T47D (cell line): ENCODE data around the gene CEP63.

ENCODE experiments used
- DNase-seq, 2 experiments: peaks; one replicate each; pipeline versions ENCODE4 v3.0.0 to v3.0.0-alpha.2; 2011 to 2012; ENCODE audit warnings: low read depth in 1 of 2, low spot score in 1 of 2
- JUND ChIP-seq: IDR thresholded peaks from 2 replicates; pipeline ENCODE4 v1.6.1; 2012; ENCODE audit warnings: low read depth
- in situ Hi-C: cut with HindIII; loops from 2 replicates; pipeline ENCODE4 v1.10.0; 2016; ENCODE audit warnings: low sequenced_read_pairs, low pct_unique_long_range_greater_than_20kb

Gene CEP63

DNA sequence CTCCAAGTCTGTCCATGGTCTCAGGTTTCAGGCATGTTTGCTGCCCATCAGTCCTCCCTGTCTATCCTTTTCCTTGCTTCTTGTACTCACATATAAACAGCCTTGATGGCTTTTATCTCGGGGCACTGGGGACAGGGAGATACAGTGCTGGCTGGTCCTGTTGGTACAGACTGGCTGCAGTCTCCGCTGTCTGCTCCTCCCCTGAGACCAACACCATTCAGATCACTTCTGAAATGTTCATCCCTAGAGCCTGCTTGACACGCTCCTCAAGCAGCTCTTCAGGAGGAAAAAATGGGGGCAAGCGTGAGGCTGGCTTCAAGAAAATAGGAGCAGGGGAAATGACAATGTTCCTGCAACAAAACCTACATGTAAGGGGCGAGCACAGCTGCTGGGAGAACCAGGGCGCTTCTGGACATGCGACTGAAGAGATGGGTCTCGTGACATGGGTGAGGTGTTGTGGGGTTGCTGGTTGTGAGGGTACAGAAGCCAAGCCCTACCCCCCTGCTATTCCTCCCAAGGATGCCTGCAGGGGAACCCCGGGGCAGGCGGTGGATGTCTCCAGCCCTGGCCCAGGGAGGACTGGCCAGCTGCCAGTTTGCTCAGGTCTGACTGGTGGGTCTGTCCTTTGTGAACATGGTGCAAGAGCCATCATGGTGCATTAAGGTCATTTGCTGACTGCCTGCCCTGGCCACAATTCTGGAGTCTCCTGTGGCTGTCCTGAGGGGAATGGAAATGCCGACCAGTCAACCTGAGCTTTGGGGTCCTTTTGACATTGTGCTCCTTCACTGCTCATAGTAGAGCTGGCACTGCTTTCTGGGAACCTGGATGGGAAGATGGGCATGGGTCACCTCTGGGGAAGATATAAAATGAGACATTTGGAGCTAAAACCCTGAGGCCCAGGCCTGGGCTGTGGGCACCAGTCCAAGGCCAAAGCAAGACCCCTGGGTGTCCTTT, 124.9 kb downstream of the CEP63 start:
- no peak for TF ChIP-seq JUND
- in situ Hi-C loops = no loop called here

DNA sequence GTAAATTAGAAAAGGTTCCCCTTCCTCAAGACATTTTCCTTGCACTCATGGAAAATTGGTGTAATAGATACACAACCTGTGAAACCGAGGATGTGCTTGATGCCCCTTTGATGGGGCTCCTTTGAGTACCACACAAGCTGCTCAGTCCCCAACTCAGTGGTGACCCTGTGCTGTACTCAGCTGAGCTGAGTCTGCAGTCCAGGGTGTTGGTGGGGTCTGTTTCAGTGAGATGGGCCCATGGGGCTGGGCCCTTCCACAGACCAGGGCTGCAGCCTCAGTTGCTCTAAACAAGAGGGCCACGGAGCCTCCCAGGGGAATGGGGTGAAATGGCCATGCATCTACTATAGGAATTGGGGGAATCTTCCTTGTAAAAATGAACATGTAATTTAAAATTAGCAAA, 125.7 kb downstream of the CEP63 start:
- in situ Hi-C loops = no loop called here
- no peak for TF ChIP-seq JUND

More for the DNA sequence above, 124.9 kb downstream of the CEP63 start:
- no peak for DNase-seq

GRCh38 chr3:134613006-134613520, 127.2 kb downstream of the CEP63 start:
- TF ChIP-seq JUND = no peak
- no peak for DNase-seq
- in situ Hi-C loops = no loop called here

More for the DNA sequence above, 125.7 kb downstream of the CEP63 start:
- no peak for DNase-seq

- in situ Hi-C loops = no loop called here
Observed at GRCh38 chr3:134614955-134615354, 129.1 kb downstream of the CEP63 start.

GRCh38 chr3:134615743-134616142, 129.9 kb downstream of the CEP63 start:
- no peak for TF ChIP-seq JUND
- in situ Hi-C loops = no loop called here
- DNase-seq = no peak

More at GRCh38 chr3:134614955-134615354, 129.1 kb downstream of the CEP63 start:
- DNase-seq = no peak
- no peak for TF ChIP-seq JUND

DNA sequence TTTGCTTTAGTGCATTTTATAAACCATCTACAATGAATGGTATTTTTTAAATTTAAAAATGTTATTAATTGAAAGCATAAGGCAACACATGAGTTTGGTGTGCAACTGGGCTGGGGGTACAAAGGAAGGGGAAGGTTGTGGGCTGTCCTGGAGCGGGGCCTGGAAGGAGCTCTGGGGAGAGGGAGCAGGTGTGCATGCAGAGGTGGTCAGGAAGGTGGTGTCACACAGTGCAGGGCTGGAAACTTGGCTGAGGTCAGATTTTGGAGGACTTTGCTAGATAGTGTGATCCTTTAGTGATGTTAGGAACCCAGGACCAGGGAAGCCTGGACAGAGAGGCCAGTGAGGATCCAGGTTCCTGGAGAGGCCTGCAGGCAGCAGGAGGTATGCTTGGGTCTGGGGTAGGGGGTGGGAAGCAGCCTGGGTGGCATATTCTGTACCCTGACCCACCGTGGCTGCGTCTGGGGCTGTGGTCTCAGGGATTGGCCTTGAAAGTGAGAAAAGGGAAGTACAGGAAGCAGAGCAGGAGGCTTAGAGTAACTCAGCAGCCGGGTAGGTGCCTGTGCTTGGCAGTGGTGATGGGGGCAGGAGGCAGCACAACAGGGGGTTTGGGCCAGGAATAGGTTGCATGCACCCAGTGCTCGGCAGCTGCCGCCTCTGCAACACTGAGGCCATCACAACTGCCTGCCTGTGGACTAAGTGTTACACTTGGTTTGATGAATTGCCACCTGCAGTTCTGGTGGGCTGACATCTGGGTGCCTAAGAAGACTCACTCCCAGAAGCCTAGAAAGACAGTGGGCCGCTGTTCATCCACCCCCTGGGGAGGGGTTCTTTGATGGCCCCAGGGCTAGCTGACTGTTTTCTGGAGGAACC, 132.0 kb downstream of the CEP63 start:
- in situ Hi-C loops = no loop called here
- no peak for DNase-seq
- TF ChIP-seq JUND = no peak

DNA sequence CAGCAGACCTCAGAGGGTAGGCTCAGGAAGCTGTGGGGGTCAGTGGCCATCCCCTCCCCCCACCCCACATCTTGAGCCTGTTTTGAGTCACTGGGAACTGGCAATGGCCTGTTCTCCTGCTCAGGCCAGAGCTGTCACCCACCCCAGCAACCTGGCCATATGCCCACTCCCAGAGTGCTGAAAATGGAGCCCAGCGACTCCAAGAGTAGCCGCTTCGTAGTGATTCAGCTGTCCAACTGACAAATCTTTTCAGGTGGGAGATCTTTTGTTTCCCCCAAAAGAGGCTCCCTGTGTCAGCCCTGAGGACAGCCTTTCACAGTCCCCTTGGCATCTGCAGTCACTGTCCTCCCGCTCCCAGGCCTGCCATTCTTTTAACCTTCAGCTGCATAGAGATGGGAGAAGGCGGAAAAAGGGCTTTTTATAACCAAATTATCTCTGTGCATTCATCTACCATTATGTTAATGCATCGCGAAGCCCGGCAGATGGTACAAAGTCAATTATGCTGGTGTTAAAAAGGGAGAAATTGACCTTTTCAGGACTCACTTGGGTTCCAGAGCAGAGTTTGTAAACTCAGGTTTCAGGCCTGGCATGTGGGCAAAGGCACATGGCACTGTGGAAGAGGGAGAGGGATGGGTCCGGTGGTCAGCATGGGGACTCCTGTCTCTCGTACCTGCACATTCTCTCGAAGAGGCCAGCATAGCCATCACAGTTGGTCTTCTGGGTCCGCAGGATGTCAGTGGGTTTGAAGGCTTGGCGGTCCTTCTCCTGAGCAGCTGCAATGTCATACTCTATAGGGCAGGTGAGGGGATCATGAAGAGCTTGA, 132.8 kb downstream of the CEP63 start:
- no peak for TF ChIP-seq JUND
- DNase-seq = no peak
- in situ Hi-C loops = no loop called here

DNA sequence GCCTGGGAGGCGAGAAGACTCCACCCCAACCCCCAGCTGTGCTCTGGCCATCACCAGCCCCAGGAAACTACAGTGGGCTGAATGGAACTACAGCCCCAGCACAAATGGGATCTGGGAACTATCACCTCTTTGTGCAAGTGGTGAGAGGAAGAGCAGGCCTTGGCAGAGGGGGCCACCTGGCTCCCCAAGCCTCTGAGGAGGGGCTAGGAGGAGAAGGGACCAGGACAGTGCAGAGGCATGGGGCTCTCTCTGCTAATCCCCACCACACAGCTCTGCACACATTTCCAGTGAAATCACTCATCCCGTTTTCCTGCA, 133.4 kb downstream of the CEP63 start:
- in situ Hi-C loops = no loop called here
- no peak for DNase-seq
- TF ChIP-seq JUND = no peak

GRCh38 chr3:134619884-134620445, 134.1 kb downstream of the CEP63 start:
- in situ Hi-C loops = no loop called here
- no peak for TF ChIP-seq JUND
- DNase-seq = no peak

- in situ Hi-C loops = no loop called here
- TF ChIP-seq JUND = no peak
- DNase-seq = no peak
Observed at GRCh38 chr3:134620476-134621115, 134.7 kb downstream of the CEP63 start.

DNA sequence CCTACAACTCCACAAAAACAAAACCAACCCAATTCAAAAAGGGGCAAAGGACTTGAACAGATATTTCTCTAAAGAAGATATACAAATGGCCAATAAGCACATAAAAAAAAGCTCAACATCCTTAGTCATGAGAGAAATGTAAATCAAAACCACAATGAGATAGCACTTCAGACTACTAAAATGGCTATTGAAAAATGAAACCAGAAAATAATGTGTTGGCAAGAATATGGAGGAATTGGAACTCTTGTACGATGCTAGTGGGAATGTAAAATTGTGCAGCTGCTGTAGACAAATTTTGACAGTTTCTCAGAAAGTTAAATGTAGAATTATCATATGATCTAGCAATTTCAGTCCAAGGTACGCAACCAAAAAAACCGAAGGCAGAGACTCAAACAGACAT, 136.0 kb downstream of the CEP63 start:
- no peak for TF ChIP-seq JUND
- in situ Hi-C loops = no loop called here
- DNase-seq = no peak
